Sciatic nerve (tissue), 2 donors: ENCODE data around the gene MYBPHL. TPM values are rescaled to one million over a fixed set of nuclear protein-coding genes. Genes with fewer than 3 reads are reported as not detected.

Source experiments
- ATAC-seq: fragments of 200-7000 bp; cut with Tn5 transposase; one replicate; pipeline ENCODE4 v1.9.1; 2020; ENCODE audit warnings: mild to moderate bottlenecking, moderate library complexity
- DNase-seq: peaks from one replicate; pipeline ENCODE4 v3.0.0-alpha.2; 2020; ENCODE audit warnings: low spot score
- intact Hi-C: fragments of 100-400 bp; cut with DNase I; formaldehyde crosslinking; loops from one replicate; pipeline ENCODE4 v1.14.2; 2022
- total RNA-seq: library from RNA; stranded (reverse); fragmentation: NEBNext Ultra II Directional; extraction: Animal tissue kit (Norgen Biotek cat#: 25700); gene quantifications from one replicate; pipeline ENCODE4 v1.2.1, GENCODE V29; 2021
- donor health status: DM: no; HTN: no; CAD: no.
- donor health status: DM: no; HTN: no; CAD: no.

Gene MYBPHL
- total RNA-seq, 1 donor from 2014 or later: 0.45 TPM

- no peak for DNase-seq
- ATAC-seq: peak; percentile 5
- intact Hi-C loops: no loop called here
These were observed 22.8 kb downstream of the MYBPHL start for GRCh38 chr1:109283748-109284600.

- DNase-seq: peak; percentile 98
- peak; percentile 99 for ATAC-seq
- intact Hi-C loops: no loop called here
These were observed 23.7 kb downstream of the MYBPHL start, which contains the start of gene PSRC1 for GRCh38 chr1:109282952-109283747. PSRC1 (minus strand) TSS chr1:109283145.

- intact Hi-C loops: no loop called here
- ATAC-seq: no peak
- no peak for DNase-seq
These were observed 24.3 kb downstream of the MYBPHL start for GRCh38 chr1:109282497-109282951.

GRCh38 chr1:109281680-109282496, 24.9 kb downstream of the MYBPHL start:
- ATAC-seq (no peak), DNase-seq (no peak)
- intact Hi-C loops: no loop called here

GRCh38 chr1:109280862-109281261, 25.9 kb downstream of the MYBPHL start:
- no peak for ATAC-seq
- intact Hi-C loops: no loop called here
- DNase-seq: no peak

- no peak for ATAC-seq
- intact Hi-C loops: loop anchor here (5.0 kb wide), 1 partner anchor 118 kb away; the partner anchor contains the start of gene SORT1
These were observed 27.1 kb downstream of the MYBPHL start for GRCh38 chr1:109279615-109280278.

GRCh38 chr1:109277434-109278204, 29.2 kb downstream of the MYBPHL start:
- ATAC-seq (peak; percentile 39), DNase-seq (peak; percentile 88)
- intact Hi-C loops: loop anchor here (5.0 kb wide), 1 partner anchor 120 kb away; the partner anchor contains the start of gene SORT1

More at GRCh38 chr1:109279615-109280278, 27.1 kb downstream of the MYBPHL start:
- DNase-seq: no peak

- DNase-seq: no peak
- no peak for ATAC-seq
- intact Hi-C loops: loop anchor here (5.0 kb wide), 1 partner anchor 121 kb away; the partner anchor contains the start of gene SORT1
These were observed 31.0 kb downstream of the MYBPHL start for GRCh38 chr1:109275706-109276345.

GRCh38 chr1:109274533-109275476, 32.0 kb downstream of the MYBPHL start:
- ATAC-seq (peak; percentile 90), DNase-seq (peak; percentile 67)
- intact Hi-C loops: loop anchor here (5.0 kb wide), 1 partner anchor 122 kb away; the partner anchor contains the start of gene SORT1

- ATAC-seq: peak; percentile 31
- DNase-seq: peak; percentile 61
- intact Hi-C loops: no loop called here
These were observed 33.1 kb downstream of the MYBPHL start for GRCh38 chr1:109273570-109274288.

GRCh38 chr1:109272831-109273547, 33.8 kb downstream of the MYBPHL start:
- intact Hi-C loops: no loop called here

GRCh38 chr1:109272021-109272799, 34.6 kb downstream of the MYBPHL start:
- ATAC-seq (no peak), DNase-seq (peak; percentile 62)
- intact Hi-C loops: no loop called here

More at GRCh38 chr1:109272831-109273547, 33.8 kb downstream of the MYBPHL start:
- ATAC-seq (no peak), DNase-seq (no peak)

- ATAC-seq: no peak
- DNase-seq: no peak
- intact Hi-C loops: no loop called here
These were observed 35.4 kb downstream of the MYBPHL start for GRCh38 chr1:109271458-109271857.
